ENCODE results near the gene MYO5A. TPM values are rescaled to one million over a fixed set of nuclear protein-coding genes. Genes with fewer than 3 reads are reported as not detected.
"Not testable (repeated sequence)": the region's sequence is repeated elsewhere in the genome, so short reads cannot be mapped to it uniquely, and the experiment has no call there.

The MYO5A gene
- total RNA-seq, 1 experiment from 2014 or later, result 61.1 TPM

- no peak for DNase-seq (ENCODE audit: low read depth, low spot score)
- Histone ChIP-seq H3K9me3 (ENCODE audit: control insufficient read depth, insufficient read depth, low read depth, low read length) (no peaks in the 10 kb centered on the region), H3K4me1 (ENCODE audit: control insufficient read depth, insufficient read depth, low read length) (0 out of 2 replicates have a peak, but pooled peaks cover 7% of the 10 kb centered on the region), H3K27me3 (ENCODE audit: control insufficient read depth, insufficient read depth, low read length) (no peaks in the 10 kb centered on the region), H3K27ac (ENCODE audit: low read length) (no peak overlapping the region), H3K4me3 (ENCODE audit: low read depth in 2 of 2, low read length in 2 of 2) (no peak overlapping the region), H3K36me3 (ENCODE audit: control insufficient read depth, insufficient read depth, low read length) (no peaks in the 10 kb centered on the region)
- BruUV-seq (replicated peaks), result no TSS peak
- intact Hi-C loops (cut with micrococcal nuclease; ENCODE audit: unreplicated experiment) (loop anchor here (10.0 kb wide), 1 partner anchor 185 kb away; no protein-coding TSS in a partner anchor), in situ Hi-C loops (cut with HindIII; ENCODE audit: low pct_unique_long_range_greater_than_20kb, low sequenced_read_pairs) (no loop called here)
- ATAC-seq, result no peak
- ChIA-PET CTCF (no interaction called here), POLR2A (no interaction called here)
- no peak for TF ChIP-seq SIN3A (IDR thresholded peaks at IDR 0.05; ENCODE audit: borderline replicate concordance, insufficient read depth, low read depth, low read length)
- no peak for TF ChIP-seq CTCF (IDR thresholded peaks at IDR 0.05)
- TF ChIP-seq, protein P1, sequence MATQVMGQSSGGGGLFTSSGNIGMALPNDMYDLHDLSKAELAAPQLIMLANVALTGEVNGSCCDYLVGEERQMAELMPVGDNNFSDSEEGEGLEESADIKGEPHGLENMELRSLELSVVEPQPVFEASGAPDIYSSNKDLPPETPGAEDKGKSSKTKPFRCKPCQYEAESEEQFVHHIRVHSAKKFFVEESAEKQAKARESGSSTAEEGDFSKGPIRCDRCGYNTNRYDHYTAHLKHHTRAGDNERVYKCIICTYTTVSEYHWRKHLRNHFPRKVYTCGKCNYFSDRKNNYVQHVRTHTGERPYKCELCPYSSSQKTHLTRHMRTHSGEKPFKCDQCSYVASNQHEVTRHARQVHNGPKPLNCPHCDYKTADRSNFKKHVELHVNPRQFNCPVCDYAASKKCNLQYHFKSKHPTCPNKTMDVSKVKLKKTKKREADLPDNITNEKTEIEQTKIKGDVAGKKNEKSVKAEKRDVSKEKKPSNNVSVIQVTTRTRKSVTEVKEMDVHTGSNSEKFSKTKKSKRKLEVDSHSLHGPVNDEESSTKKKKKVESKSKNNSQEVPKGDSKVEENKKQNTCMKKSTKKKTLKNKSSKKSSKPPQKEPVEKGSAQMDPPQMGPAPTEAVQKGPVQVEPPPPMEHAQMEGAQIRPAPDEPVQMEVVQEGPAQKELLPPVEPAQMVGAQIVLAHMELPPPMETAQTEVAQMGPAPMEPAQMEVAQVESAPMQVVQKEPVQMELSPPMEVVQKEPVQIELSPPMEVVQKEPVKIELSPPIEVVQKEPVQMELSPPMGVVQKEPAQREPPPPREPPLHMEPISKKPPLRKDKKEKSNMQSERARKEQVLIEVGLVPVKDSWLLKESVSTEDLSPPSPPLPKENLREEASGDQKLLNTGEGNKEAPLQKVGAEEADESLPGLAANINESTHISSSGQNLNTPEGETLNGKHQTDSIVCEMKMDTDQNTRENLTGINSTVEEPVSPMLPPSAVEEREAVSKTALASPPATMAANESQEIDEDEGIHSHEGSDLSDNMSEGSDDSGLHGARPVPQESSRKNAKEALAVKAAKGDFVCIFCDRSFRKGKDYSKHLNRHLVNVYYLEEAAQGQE (IDR thresholded peaks at IDR 0.05; ENCODE audit: insufficient read depth in 1 of 2, low read depth in 2 of 2, low read length in 1 of 2), result no peak
- TF ChIP-seq TCF7L2 (IDR thresholded peaks at IDR 0.05; ENCODE audit: low read depth, low read length), result no peak
- TF ChIP-seq POLR2AphosphoS5 (IDR thresholded peaks at IDR 0.05; ENCODE audit: low read depth, low read length), result no peak
Measured at GRCh38 chr15:52439470-52439869, 89.2 kb downstream of the MYO5A start.

- in situ Hi-C loops (cut with HindIII; ENCODE audit: low pct_unique_long_range_greater_than_20kb, low sequenced_read_pairs); DNase-seq (ENCODE audit: low read depth, low spot score); H3K9me3 ChIP-seq (ENCODE audit: control insufficient read depth, insufficient read depth, low read depth, low read length); BruUV-seq (replicated peaks); H3K27ac ChIP-seq (ENCODE audit: low read length); H3K36me3 ChIP-seq (ENCODE audit: control insufficient read depth, insufficient read depth, low read length); POLR2A ChIA-PET; H3K4me1 ChIP-seq (ENCODE audit: control insufficient read depth, insufficient read depth, low read length); CTCF ChIA-PET; H3K27me3 ChIP-seq (ENCODE audit: control insufficient read depth, insufficient read depth, low read length); H3K4me3 ChIP-seq (ENCODE audit: low read depth in 2 of 2, low read length in 2 of 2); ATAC-seq: not testable (repeated sequence)
- intact Hi-C loops (cut with micrococcal nuclease; ENCODE audit: unreplicated experiment), result loop anchor here (10.0 kb wide), 1 partner anchor 184 kb away; no protein-coding TSS in a partner anchor
Measured at GRCh38 chr15:52439042-52439441, 89.6 kb downstream of the MYO5A start.

- no peak for DNase-seq (ENCODE audit: low read depth, low spot score)
- POLR2A ChIA-PET, result no interaction called here
Measured at GRCh38 chr15:52438047-52438446, 90.6 kb downstream of the MYO5A start.

More at GRCh38 chr15:52438047-52438446, 90.6 kb downstream of the MYO5A start:
- H3K4me3 ChIP-seq (ENCODE audit: low read depth in 2 of 2, low read length in 2 of 2), result no peak overlapping the region
- no peak for ATAC-seq
- in situ Hi-C loops (cut with HindIII; ENCODE audit: low pct_unique_long_range_greater_than_20kb, low sequenced_read_pairs), result no loop called here
- intact Hi-C loops (cut with micrococcal nuclease; ENCODE audit: unreplicated experiment), result loop anchor here (10.0 kb wide), 1 partner anchor 183 kb away; no protein-coding TSS in a partner anchor
- no peak overlapping the region for H3K27ac ChIP-seq (ENCODE audit: low read length)
- TF ChIP-seq POLR2AphosphoS5 (IDR thresholded peaks at IDR 0.05; ENCODE audit: low read depth, low read length), result no peak
- no peak for TF ChIP-seq SIN3A (IDR thresholded peaks at IDR 0.05; ENCODE audit: borderline replicate concordance, insufficient read depth, low read depth, low read length)
- TF ChIP-seq TCF7L2 (IDR thresholded peaks at IDR 0.05; ENCODE audit: low read depth, low read length), result no peak
- TF ChIP-seq CTCF (IDR thresholded peaks at IDR 0.05), result no peak
- TF ChIP-seq, protein P1 (IDR thresholded peaks at IDR 0.05; ENCODE audit: insufficient read depth in 1 of 2, low read depth in 2 of 2, low read length in 1 of 2), result no peak
- H3K27me3 ChIP-seq (ENCODE audit: control insufficient read depth, insufficient read depth, low read length), result no peaks in the 10 kb centered on the region
- no peaks in the 10 kb centered on the region for H3K36me3 ChIP-seq (ENCODE audit: control insufficient read depth, insufficient read depth, low read length)
- H3K4me1 ChIP-seq (ENCODE audit: control insufficient read depth, insufficient read depth, low read length), result 0 out of 2 replicates have a peak, but pooled peaks cover 7% of the 10 kb centered on the region
- no peaks in the 10 kb centered on the region for H3K9me3 ChIP-seq (ENCODE audit: control insufficient read depth, insufficient read depth, low read depth, low read length)
- CTCF ChIA-PET, result no interaction called here
- no TSS peak for BruUV-seq (replicated peaks)
